Activated naive CD8-positive, alpha-beta T cell (primary cell): ENCODE data around the gene EIF4ENIF1.
A peak's percentile ranks its signal among the peaks of the same experiment; 100 is the strongest.
"Not testable (repeated sequence)": the region's sequence is repeated elsewhere in the genome, so short reads cannot be mapped to it uniquely, and the experiment has no call there.

ENCODE experiments used
- H3K27ac Mint-ChIP-seq: one replicate; pipeline ENCODE4 v1.8.0; 2021; ENCODE audit warnings: mixed read lengths
- H3K27me3 Mint-ChIP-seq: one replicate; pipeline ENCODE4 v1.8.0; 2021; ENCODE audit warnings: mixed read lengths
- H3K36me3 Mint-ChIP-seq: one replicate; pipeline ENCODE4 v1.8.0; 2021; ENCODE audit warnings: mixed read lengths
- H3K4me1 Mint-ChIP-seq: one replicate; pipeline ENCODE4 v1.8.0; 2021; ENCODE audit warnings: low read depth, mixed read lengths
- H3K4me3 Mint-ChIP-seq: one replicate; pipeline ENCODE4 v1.8.0; 2021; ENCODE audit warnings: mild to moderate bottlenecking, mixed read lengths
- H3K9me3 Mint-ChIP-seq: one replicate; pipeline ENCODE4 v1.8.0; 2021; ENCODE audit warnings: low read depth, mixed read lengths

Gene EIF4ENIF1

DNA sequence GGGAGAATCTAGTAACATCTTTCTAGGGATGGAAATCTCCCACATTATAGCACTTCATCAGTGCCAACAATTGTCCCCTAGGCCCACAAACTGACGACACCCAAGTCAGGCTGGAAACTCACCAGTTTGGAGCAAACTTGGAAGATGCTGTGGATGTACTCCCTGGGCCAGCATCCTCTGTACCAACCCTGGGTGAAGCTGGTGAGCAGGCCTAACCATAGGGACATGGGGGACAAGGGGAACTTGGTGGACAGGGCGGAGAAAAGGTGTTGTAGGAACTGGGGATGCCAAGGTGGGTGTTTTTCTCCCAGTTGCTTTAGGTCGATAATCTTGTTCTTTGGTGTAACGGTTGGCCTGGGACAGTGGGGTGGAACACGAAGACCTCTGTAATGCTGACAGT lies 48.0 kb downstream of the EIF4ENIF1 start:
- H3K36me3 Mint-ChIP-seq: peaks cover 3% of the 10 kb centered on the region
- H3K9me3 Mint-ChIP-seq: no peaks in the 10 kb centered on the region
- peak overlapping the region; percentile 55 for H3K27ac Mint-ChIP-seq
- no peaks in the 10 kb centered on the region for H3K27me3 Mint-ChIP-seq
- no peak overlapping the region for H3K4me3 Mint-ChIP-seq
- no peaks in the 10 kb centered on the region for H3K4me1 Mint-ChIP-seq

DNA sequence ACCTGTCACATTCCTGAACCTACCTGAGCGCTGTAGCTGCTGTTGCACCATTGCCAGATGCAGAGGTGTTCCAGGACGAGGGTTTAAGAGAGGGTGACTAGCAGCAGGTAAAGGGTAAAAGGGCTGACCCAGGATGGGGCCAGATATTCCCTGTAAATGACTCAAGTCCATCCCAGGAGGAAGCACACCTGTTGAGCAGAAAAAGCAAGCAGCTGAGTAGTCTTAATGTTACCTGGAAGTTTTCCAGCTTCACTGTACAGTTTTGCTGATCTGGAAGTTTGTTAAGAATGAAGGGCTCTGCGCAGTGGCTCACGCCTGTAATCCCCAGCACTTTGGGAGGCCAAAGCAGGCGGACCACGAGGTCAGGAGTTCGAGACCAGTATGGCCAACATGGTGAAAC lies 49.0 kb downstream of the EIF4ENIF1 start:
- H3K27ac Mint-ChIP-seq: peak overlapping the region; percentile 4
- no peaks in the 10 kb centered on the region for H3K27me3 Mint-ChIP-seq
- no peak overlapping the region for H3K4me3 Mint-ChIP-seq
- H3K9me3 Mint-ChIP-seq: no peaks in the 10 kb centered on the region
- peaks cover 3% of the 10 kb centered on the region for H3K36me3 Mint-ChIP-seq
- H3K4me1 Mint-ChIP-seq: no peaks in the 10 kb centered on the region

DNA sequence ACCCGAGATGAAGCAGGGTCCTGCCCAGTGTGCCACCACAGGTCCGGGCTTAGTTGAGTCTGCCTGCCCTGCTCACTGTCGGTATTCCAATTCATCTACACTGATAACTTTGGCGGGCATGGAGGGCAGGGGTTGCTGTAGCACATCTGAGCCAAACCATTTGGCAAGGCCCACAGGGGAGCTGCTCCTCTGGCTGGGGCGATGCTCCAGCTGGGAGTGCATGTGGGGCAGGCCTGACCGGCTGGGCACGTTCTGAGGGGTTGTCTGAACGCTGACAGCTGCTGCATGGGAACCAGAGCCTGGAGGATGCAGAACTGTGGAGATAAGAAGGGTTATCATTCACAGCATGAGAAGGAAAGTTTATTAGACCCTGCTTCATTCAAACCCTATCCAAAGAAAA lies 49.8 kb downstream of the EIF4ENIF1 start:
- Mint-ChIP-seq H3K27me3 (no peaks in the 10 kb centered on the region), H3K36me3 (peaks cover 3% of the 10 kb centered on the region), H3K9me3 (no peaks in the 10 kb centered on the region), H3K27ac (no peak overlapping the region), H3K4me1 (no peaks in the 10 kb centered on the region), H3K4me3 (no peak overlapping the region)

DNA sequence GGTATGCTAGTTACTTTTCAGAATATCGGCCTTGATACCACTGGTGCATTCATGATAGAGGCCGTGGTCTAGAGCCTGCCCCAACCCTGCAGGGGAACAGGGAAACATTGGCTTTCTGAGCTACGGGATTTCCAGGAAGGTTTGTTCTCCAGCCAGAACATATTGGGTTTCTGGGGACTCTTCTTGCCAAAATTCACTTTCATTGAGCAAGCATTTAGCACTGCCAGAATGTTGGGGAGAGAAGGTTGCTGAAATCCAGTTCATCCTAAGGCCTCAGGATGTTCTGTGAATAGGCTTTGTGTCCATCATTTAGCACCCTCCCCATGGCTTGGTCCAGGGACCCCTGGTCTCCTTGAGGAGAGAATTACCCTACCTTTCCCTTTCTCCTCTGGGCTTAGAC lies 53.5 kb downstream of the EIF4ENIF1 start:
- Mint-ChIP-seq H3K4me3 (no peak overlapping the region), H3K36me3 (peaks cover 5% of the 10 kb centered on the region), H3K9me3 (no peaks in the 10 kb centered on the region), H3K27ac (no peak overlapping the region), H3K4me1 (no peaks in the 10 kb centered on the region), H3K27me3 (no peaks in the 10 kb centered on the region)

DNA sequence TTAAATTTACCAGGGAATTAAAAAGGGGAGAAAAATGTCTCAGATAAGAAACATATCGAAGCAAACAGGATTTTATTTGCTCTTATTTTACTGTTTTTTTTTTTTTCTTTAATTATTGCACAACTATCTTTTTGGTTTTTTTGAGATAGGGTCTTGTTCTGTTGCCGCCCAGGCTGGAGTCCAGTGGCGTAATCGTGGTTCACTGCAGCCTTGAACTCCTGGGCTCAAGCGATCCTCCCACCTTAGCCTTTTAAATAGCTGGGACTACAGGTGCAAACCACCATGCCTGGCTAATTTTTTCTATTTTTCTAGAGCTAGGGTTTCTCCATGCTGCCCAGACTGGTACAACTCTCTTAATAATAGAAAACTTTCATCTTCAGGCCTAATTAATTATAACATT lies 57.7 kb downstream of the EIF4ENIF1 start:
- no peak overlapping the region for H3K27ac Mint-ChIP-seq
- no peaks in the 10 kb centered on the region for H3K9me3 Mint-ChIP-seq
- peaks cover 3% of the 10 kb centered on the region for H3K4me1 Mint-ChIP-seq

DNA sequence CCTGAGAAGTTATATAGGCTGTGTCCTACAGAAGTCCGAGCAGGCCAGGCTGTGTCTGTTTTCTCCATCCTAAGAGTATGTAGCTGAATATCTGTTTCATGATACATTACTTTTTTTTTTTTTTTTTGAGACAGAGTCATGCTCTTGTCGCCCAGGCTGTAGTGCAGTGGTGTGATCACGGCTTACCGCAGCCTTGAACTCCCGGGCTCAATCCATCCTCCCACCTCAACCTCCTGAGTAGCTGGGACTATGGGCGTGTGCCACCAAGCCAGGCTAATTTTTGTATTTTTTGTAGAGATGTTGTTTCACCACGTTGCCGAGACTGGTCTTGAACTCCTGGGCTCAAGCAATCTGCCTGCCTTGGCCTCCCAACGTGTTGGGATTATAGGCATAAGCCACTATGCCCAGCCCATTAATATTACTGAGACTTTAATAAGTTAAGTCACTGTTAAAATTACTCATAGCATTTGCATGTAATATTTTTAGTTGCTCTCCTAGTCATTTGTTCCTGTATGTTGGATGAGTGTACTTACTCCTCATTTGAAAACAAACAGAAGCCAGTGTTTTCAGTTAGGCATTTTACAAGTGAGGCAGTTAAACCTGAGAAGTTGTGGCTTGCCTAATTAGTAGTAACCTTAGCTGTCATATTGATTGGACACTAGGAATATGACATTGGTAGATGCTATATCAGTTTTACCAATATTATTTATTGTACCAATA lies 64.2 kb downstream of the EIF4ENIF1 start:
- H3K4me1 Mint-ChIP-seq: peaks cover 3% of the 10 kb centered on the region
- H3K36me3 Mint-ChIP-seq: peaks cover 9% of the 10 kb centered on the region
- no peak overlapping the region for H3K27ac Mint-ChIP-seq
- H3K9me3 Mint-ChIP-seq: no peaks in the 10 kb centered on the region
- H3K4me3 Mint-ChIP-seq: no peak overlapping the region
- no peaks in the 10 kb centered on the region for H3K27me3 Mint-ChIP-seq

More for the DNA sequence above, 57.7 kb downstream of the EIF4ENIF1 start:
- H3K27me3 Mint-ChIP-seq: no peaks in the 10 kb centered on the region
- no peak overlapping the region for H3K4me3 Mint-ChIP-seq
- peaks cover 8% of the 10 kb centered on the region for H3K36me3 Mint-ChIP-seq

DNA sequence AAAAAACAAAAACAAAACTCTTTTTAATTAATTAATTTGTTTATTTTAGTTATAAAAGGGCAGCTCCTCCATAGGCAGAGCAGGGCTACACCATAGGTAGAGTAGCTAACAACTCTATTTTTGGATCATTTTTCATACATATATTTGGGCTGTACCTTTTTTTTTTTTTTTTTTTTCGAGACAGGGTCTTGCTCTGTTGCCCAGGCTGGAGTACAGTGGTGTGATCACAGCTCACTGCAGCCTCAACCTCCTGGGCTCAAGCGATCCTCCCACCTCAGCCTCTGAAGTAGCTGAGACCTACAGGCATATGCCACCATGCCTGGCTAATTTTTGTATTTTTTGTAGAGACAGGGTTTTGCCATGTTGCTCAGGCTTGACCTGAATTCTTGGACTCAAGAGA lies 87.3 kb downstream of the EIF4ENIF1 start:
- not testable (repeated sequence) for H3K36me3 Mint-ChIP-seq
- H3K4me1 Mint-ChIP-seq: peaks cover 29% of the 10 kb centered on the region

DNA sequence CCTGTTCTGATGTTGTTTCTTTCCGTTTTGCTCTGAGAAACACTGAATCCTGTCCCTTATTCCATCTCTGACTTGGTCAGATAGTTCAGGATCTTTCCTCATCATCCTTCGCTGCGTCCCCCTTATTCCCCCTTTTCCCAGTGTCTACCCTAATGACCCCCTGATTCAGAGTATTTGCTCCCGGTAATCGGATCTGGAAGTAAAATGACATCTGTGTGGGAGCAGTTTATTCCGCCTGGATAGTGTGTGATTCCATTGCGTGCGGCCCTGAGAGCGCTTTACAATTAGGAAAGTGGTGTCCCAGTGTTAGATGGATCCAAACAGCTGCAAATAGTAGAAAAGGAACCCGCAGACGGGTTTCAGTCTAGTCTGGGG lies 89.6 kb downstream of the EIF4ENIF1 start:
- no peaks in the 10 kb centered on the region for H3K36me3 Mint-ChIP-seq
- H3K9me3 Mint-ChIP-seq: no peaks in the 10 kb centered on the region
- no peaks in the 10 kb centered on the region for H3K27me3 Mint-ChIP-seq
- peak overlapping the region; percentile 96 for H3K27ac Mint-ChIP-seq
- H3K4me3 Mint-ChIP-seq: peak overlapping the region; percentile 99
- peaks cover 16% of the 10 kb centered on the region for H3K4me1 Mint-ChIP-seq

More for the DNA sequence above, 87.3 kb downstream of the EIF4ENIF1 start:
- not testable (repeated sequence) for H3K27ac Mint-ChIP-seq, H3K4me3 Mint-ChIP-seq, H3K27me3 Mint-ChIP-seq, H3K9me3 Mint-ChIP-seq

DNA sequence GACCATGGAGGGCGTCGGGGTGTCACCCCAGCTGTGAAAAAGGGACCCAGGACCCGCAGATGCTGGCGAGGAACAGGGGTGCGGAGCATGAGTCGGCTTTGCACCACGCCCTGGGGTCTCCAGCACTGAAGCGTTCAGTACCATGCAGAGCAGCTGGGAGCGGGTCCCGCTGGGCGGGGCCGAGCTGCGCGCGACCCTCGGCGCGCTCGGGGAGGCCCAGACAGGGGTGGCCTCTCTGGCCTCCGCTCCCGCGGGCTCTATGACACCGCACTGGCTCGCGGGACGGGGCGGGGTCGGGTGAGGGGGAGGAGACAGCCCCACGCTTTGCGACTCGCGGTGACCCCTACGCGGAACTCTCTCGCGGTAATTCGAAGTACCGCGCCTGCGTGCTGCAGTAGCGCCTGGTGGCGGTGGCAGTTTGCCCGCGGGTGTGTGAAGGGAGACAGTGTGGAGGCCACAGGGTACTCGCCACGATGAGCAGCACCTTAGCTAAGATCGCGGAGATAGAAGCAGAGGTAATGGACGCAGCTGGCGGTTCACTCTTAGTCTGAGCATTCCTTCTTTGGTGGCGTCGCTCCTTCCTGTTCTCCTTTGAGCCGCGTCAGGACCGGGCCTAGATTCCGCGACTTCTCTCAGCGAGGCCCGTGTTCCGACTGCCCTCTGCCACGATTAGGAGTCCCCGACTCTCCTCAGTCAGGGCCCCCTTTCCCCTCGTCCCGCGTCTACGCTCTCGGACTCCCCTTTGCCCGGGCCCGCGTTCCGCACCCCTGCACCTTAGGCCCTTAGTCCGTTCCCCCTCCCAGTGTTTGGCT lies 90.2 kb downstream of the EIF4ENIF1 start, which contains the start of gene DRG1:
DRG1 (plus strand) TSS at position 394 of the 812 bp plus-strand sequence; CDS start at position 474, 80 bp downstream.
- Mint-ChIP-seq H3K36me3 (no peaks in the 10 kb centered on the region), H3K4me3 (peak within 1 kb of the TSS; percentile 99), H3K4me1 (peaks cover 16% of the 10 kb centered on the region), H3K9me3 (no peaks in the 10 kb centered on the region), H3K27me3 (no peaks in the 10 kb centered on the region), H3K27ac (peak within 1 kb of the TSS; percentile 96)

DNA sequence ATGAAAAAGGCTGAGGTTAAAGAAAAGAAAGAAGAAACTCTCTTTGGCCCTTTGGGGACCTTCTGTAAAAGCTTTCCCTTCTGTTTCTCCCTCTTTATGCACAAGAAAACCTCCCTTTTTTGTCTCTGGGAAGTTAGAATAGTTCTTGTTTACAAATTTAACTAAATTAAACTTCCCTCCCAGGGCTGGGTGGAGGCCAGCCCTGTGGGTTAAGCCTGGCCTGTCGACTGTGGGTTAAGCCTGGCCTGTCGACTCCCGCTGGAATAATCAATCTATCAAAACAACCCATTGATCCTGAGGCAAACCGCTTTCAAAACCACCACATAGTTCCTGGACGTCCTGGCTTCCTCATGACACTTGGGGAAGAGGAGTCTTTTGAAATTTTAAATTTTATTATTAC lies 91.4 kb downstream of the EIF4ENIF1 start:
- Mint-ChIP-seq H3K27ac (no peak overlapping the region), H3K4me3 (no peak overlapping the region), H3K36me3 (no peaks in the 10 kb centered on the region)

DNA sequence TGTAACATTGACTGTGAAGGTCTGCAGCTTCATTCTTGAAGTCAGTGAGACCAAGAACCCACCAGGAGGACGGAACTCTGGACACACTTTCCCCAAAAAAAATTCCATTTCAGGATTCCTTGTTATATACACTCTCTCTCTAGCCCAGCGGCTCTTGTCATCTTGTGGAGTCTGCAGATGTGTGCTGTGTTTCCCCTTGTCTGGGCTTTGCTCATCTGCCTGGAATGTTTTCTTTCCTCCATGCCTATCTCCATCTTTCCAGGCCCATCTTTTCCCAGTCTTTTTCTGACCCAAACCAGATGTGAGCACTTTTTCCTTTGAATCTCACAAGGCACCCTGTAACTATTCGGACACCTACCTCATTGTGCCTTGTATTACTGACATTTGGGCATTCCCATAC lies 95.3 kb downstream of the EIF4ENIF1 start:
- no peaks in the 10 kb centered on the region for H3K9me3 Mint-ChIP-seq
- H3K27ac Mint-ChIP-seq: no peak overlapping the region
- H3K27me3 Mint-ChIP-seq: no peaks in the 10 kb centered on the region
- no peak overlapping the region for H3K4me3 Mint-ChIP-seq
- H3K36me3 Mint-ChIP-seq: no peaks in the 10 kb centered on the region
- no peaks in the 10 kb centered on the region for H3K4me1 Mint-ChIP-seq

More for the DNA sequence above, 91.4 kb downstream of the EIF4ENIF1 start:
- Mint-ChIP-seq H3K9me3 (no peaks in the 10 kb centered on the region), H3K27me3 (no peaks in the 10 kb centered on the region), H3K4me1 (peaks cover 16% of the 10 kb centered on the region)

DNA sequence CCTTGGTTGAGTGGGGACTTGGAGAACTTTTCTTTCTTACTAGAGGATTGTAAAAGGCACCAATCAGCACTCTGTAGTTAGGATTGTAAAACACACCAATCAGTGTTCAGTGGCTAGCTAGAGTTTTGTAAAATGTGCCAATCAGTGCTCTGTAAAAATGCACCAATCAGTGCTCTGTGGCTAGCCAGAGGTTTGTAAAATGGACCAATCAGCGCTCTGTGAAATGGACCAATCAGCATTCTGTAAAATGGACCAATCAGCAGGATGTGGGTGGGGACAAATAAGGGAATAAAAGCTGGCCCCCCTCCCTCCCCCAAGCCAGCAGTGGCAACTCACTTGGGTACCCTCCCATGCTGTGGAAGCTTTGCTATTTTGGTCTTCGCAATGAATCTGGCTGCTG lies 95.7 kb downstream of the EIF4ENIF1 start:
- Mint-ChIP-seq H3K27me3 (no peaks in the 10 kb centered on the region), H3K4me3 (no peak overlapping the region), H3K4me1 (no peaks in the 10 kb centered on the region), H3K36me3 (no peaks in the 10 kb centered on the region), H3K9me3 (no peaks in the 10 kb centered on the region), H3K27ac (no peak overlapping the region)
